NCI-H1436 (cell line): ENCODE results near the gene SNTB2.

Experiments used
- DNase-seq: peaks from one replicate; lab custom pipeline; 2025; lab: John Stamatoyannopoulos, UW

The SNTB2 gene

DNA sequence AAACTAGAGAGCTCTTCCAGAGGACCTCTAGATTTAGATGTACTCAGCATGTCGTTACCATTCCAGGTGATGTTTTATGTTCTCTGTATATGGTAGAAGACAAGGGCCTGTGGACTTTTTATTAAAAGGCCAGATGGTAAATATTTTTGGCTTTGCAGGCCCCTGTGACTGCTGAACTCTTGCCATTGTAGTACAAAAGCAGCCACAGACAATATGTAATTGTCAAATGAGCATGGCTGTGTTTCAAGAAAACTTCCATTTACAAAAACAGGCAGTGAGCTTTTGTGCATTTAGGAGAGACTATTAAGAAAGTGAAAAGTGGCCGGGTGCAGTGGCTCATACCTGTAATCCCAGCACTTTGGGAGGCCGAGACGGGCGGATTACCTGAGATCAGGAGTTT is 157.2 kb downstream of the SNTB2 start:
- DNase-seq: no peak

GRCh38 chr16:69345923-69346322 is 159.0 kb downstream of the SNTB2 start:
- no peak for DNase-seq

GRCh38 chr16:69346683-69347082 is 159.7 kb downstream of the SNTB2 start:
- no peak for DNase-seq

DNA sequence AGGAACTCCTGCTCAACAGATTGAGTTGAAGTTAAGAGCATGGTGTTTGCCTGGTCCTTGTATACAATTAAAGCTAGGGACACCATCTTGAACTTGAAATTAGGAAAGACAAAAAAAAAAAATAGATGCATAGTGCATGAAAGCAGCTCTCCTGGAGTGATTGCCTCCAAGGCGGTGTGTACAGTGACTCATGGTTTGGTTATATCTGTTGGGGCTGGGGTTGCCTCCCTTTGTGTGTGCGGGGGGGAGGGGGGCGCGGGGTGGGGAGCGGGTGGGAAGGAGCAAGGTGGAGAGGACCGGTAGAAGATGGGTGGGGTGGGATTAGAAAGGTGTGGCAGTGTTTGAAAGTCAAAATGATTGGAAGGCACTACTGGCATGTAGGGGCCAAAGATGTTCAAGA is 161.3 kb downstream of the SNTB2 start:
- DNase-seq: no peak

DNA sequence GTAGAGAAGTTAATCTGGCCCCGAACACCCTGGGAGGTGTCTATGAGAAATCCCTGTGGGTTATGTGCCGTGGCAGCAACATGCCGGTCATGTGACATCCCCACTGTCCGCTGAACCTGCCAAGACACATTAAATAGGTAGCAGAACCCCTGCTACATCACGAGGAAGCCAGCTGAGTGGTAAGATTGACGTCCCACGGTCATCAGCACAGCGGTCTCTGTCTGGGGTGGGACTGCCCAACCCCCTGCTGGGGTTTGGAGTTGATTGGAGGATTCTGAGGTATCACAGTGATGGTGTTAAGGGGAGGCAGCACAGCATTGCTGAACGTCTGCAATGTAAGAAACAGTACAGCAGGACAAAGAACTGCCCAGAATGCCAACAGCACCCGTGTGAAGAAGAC is 162.6 kb downstream of the SNTB2 start:
- DNase-seq: no peak

DNA sequence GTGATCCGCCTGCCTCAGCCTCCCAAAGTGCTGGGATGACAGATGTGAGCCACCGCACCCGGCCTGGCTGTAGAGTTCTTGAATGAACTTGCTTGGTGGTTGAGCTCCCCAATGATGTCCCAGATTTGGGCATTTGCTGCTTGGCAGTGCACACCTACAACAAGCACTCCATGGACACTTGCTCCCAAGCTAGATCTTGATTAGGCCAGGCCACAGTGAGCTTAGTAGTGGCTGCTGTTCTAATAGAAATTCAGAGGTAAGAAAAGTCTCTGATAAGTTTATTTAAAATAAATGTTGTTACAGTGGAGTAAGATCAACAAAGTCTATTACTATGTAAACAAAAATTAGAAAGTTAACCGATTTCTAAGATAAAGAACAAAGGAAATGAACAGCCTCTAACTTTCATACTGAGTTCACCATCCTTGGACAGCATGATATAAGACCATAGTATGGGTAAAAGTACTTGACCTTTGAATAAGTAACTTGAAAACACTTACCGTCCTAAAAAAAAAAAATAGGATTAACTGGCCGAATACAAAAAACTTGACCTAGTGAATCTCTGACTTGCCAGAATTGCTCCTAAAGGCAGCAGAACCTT is 163.7 kb downstream of the SNTB2 start:
- no peak for DNase-seq

- DNase-seq: no peak
These were observed 164.5 kb downstream of the SNTB2 start, which contains the start of gene TMED6 for GRCh38 chr16:69351309-69352027. TSS of gene TMED6 (minus strand) at chr16:69351786. CDS start at chr16:69351753, 33 bp downstream.
